Gastroesophageal sphincter (tissue), 4 donors: ENCODE data around the gene FOXO4. TPM values are rescaled to one million over a fixed set of nuclear protein-coding genes. Genes with fewer than 3 reads are reported as not detected.

Source experiments
- ATAC-seq: fragments of 150-250 bp; one replicate; pipeline ENCODE4 v1.9.1; 2016; ENCODE audit warnings: mild to moderate bottlenecking, moderate library complexity
- H3K27ac ChIP-seq, 4 donors: fragments of 200-600 bp; sonication (generic) in 3 of 4; 1 replicate in 3 of 4; 2 replicates in 1 of 4; pipeline ENCODE4 v1.5.1; 2016 to 2019
- H3K27me3 ChIP-seq: fragments of 200-600 bp; sonication (generic); one replicate; pipeline ENCODE4 v1.5.1; 2019
- H3K36me3 ChIP-seq, 2 donors: fragments of 200-600 bp; sonication (generic); one replicate each; pipeline ENCODE4 v1.5.1; 2019; ENCODE audit warnings: control low read depth in 1 of 2
- H3K4me1 ChIP-seq, 3 donors: fragments of 200-600 bp; sonication (generic); 1 replicate in 2 of 3; 2 replicates in 1 of 3; pipeline ENCODE4 v1.5.1; 2016 to 2019; ENCODE audit warnings: control low read depth in 2 of 3
- H3K4me3 ChIP-seq, 2 donors: fragments of 200-600 bp; sonication (generic); one replicate each; pipeline ENCODE4 v1.5.1; 2019; ENCODE audit warnings: mild to moderate bottlenecking in 1 of 2, moderate library complexity in 1 of 2
- H3K9me3 ChIP-seq, 3 donors: fragments of 200-600 bp; sonication (generic); one replicate each; pipeline ENCODE4 v1.5.1; 2017 to 2019; ENCODE audit warnings: control low read depth in 2 of 3
- CTCF ChIP-seq, 4 experiments: fragments of 200-600 bp in 2 of 4; fragments of 450-650 bp in 2 of 4; sonication (generic) in 1 of 4; IDR thresholded peaks; one replicate each; pipeline ENCODE4 v1.5.1; 2017 to 2019; ENCODE audit warnings: antibody characterized with exemption in 4 of 4, mild to moderate bottlenecking in 2 of 4, moderate library complexity in 2 of 4
- EP300 ChIP-seq: sonication (generic); formaldehyde crosslinking; IDR thresholded peaks from one replicate; pipeline ENCODE4 v1.6.1; 2017; ENCODE audit warnings: antibody characterized with exemption, mild to moderate bottlenecking
- POLR2A ChIP-seq, 2 donors: fragments of 450-650 bp; IDR thresholded peaks; one replicate each; pipeline ENCODE4 v1.6.1; 2017; ENCODE audit warnings: antibody characterized with exemption in 2 of 2, mild to moderate bottlenecking in 2 of 2, moderate library complexity in 1 of 2
- POLR2AphosphoS5 ChIP-seq: sonication (generic); formaldehyde crosslinking; IDR thresholded peaks from one replicate; pipeline ENCODE4 v1.6.1; 2017; ENCODE audit warnings: antibody characterized with exemption
- WGBS, 2 donors: methylation state at CpG; one replicate each; pipeline ENCODE4 v1.1.5; 2018; ENCODE audit warnings: low coverage in 1 of 2; 5-methylcytosine and 5-hydroxymethylcytosine counted together
- total RNA-seq, 4 donors: library from RNA; depleted of rRNA; stranded (reverse); fragments of >200 nt; gene quantifications; one replicate each; pipeline ENCODE4 v1.1.0, GENCODE V29; 2016

The FOXO4 gene
- total RNA-seq, 4 donors from 2014 or later = 19.9 to 48.2 (median 28.9) TPM

- no peaks in the 10 kb centered on the region for H3K27me3 ChIP-seq
- no CpG with 5 or more reads among the region's 31 CpGs for WGBS, 2 donors
Measured at GRCh38 chrX:71100581-71101505, 5.2 kb downstream of the FOXO4 start.

GRCh38 chrX:71102292-71102691 lies 6.6 kb downstream of the FOXO4 start:
- H3K27ac ChIP-seq = no peak overlapping the region

More at GRCh38 chrX:71100581-71101505, 5.2 kb downstream of the FOXO4 start:
- TF ChIP-seq CTCF (IDR thresholded peaks at IDR 0.05) (no peak), EP300 (no peak), POLR2A (IDR thresholded peaks at IDR 0.05) (no peak), POLR2AphosphoS5 (no peak)
- Histone ChIP-seq H3K36me3 (peaks cover 0 to 6% of the 10 kb centered on the region in 2 donors), H3K4me1 (peaks cover 0 to 22% (median 0%) of the 10 kb centered on the region in 3 donors), H3K9me3 (no peaks in the 10 kb centered on the region), H3K27ac (no peak overlapping the region), H3K4me3 (no peak overlapping the region)
- no peak for ATAC-seq

GRCh38 chrX:71103110-71103983 lies 7.7 kb downstream of the FOXO4 start:
- no peaks in the 10 kb centered on the region for H3K27me3 ChIP-seq
- peak; percentile 14 for ATAC-seq

More at GRCh38 chrX:71102292-71102691, 6.6 kb downstream of the FOXO4 start:
- ATAC-seq = no peak
- H3K4me3 ChIP-seq = no peak overlapping the region
- H3K27me3 ChIP-seq = no peaks in the 10 kb centered on the region
- H3K9me3 ChIP-seq = no peaks in the 10 kb centered on the region
- WGBS, 2 donors = 60 to 90% methylated on average over 1 to 2 of the region's 3 CpGs
- TF ChIP-seq POLR2A (IDR thresholded peaks at IDR 0.05) (no peak), EP300 (no peak), POLR2AphosphoS5 (no peak), CTCF (IDR thresholded peaks at IDR 0.05) (no peak)
- peaks cover 0 to 6% of the 10 kb centered on the region in 2 donors for H3K36me3 ChIP-seq
- peaks cover 0 to 15% (median 0%) of the 10 kb centered on the region in 3 donors for H3K4me1 ChIP-seq

GRCh38 chrX:71105628-71106027 lies 10.0 kb downstream of the FOXO4 start:
- Histone ChIP-seq H3K9me3 (no peaks in the 10 kb centered on the region), H3K36me3 (peaks cover 0 to 6% of the 10 kb centered on the region in 2 donors), H3K4me3 (no peak overlapping the region), H3K27me3 (no peaks in the 10 kb centered on the region), H3K27ac (no peak overlapping the region), H3K4me1 (no peaks in the 10 kb centered on the region)
- WGBS, 2 donors = 67% methylated on average over 1 of the region's 3 CpGs; no CpG with 5 or more reads in 1 of the 2 donors
- ATAC-seq = no peak
- TF ChIP-seq EP300 (no peak), CTCF (IDR thresholded peaks at IDR 0.05) (no peak), POLR2A (IDR thresholded peaks at IDR 0.05) (no peak), POLR2AphosphoS5 (no peak)

More at GRCh38 chrX:71103110-71103983, 7.7 kb downstream of the FOXO4 start:
- H3K36me3 ChIP-seq = peaks cover 0 to 6% of the 10 kb centered on the region in 2 donors
- WGBS, 2 donors = 47 to 100% methylated on average over 1 to 2 of the region's 10 CpGs
- peak overlapping the region in 3 of 4 donors; percentile 24 to 37 (median 35) for H3K27ac ChIP-seq
- H3K4me1 ChIP-seq = peaks cover 0 to 4% (median 0%) of the 10 kb centered on the region in 3 donors
- H3K4me3 ChIP-seq = no peak overlapping the region
- no peak for TF ChIP-seq POLR2A (IDR thresholded peaks at IDR 0.05)
- no peak for TF ChIP-seq EP300
- TF ChIP-seq CTCF (IDR thresholded peaks at IDR 0.05) = no peak
- TF ChIP-seq POLR2AphosphoS5 = no peak
- H3K9me3 ChIP-seq = no peaks in the 10 kb centered on the region
